T-helper 2 cell treated with Interferon-gamma antibody and Interleukin-4, amounts not matched to agents 100 ng/mL and 5 ng/mL, for 36 hours (primary cell): ENCODE measurements around the gene UBXN4. TPM values are rescaled to one million over a fixed set of nuclear protein-coding genes. Genes with fewer than 3 reads are reported as not detected.

ENCODE experiments used
- total RNA-seq: library from RNA; stranded (reverse); gene quantifications from 2 replicates; pipeline ENCODE4 v1.2.3, GENCODE V29; 2022

UBXN4 gene
- total RNA-seq, 1 donor from 2014 or later: 138 TPM

Other genes starting within 250 kb of the UBXN4 start
- 5.4 and 7.3 TPM in 2 replicates for gene ZRANB3, start 210.6 kb upstream of the UBXN4 start, total RNA-seq
- gene R3HDM1, start 210.4 kb upstream of the UBXN4 start, total RNA-seq: 44.5 and 53.6 TPM in 2 replicates
- gene LCT, start 95.3 kb downstream of the UBXN4 start, total RNA-seq: 0.64 and 0.86 TPM in 2 replicates
- 141 and 144 TPM in 2 replicates for gene MCM6, start 134.6 kb downstream of the UBXN4 start, total RNA-seq
- 112 and 116 TPM in 2 replicates for gene DARS1, start 243.8 kb downstream of the UBXN4 start, total RNA-seq